ENCODE measurements around the gene PDK1. TPM values are rescaled to one million over a fixed set of nuclear protein-coding genes. Genes with fewer than 3 reads are reported as not detected.

The PDK1 gene
- total and polyA plus RNA-seq, 12 donors: 4.2 to 106 (median 48.4) TPM

DNA sequence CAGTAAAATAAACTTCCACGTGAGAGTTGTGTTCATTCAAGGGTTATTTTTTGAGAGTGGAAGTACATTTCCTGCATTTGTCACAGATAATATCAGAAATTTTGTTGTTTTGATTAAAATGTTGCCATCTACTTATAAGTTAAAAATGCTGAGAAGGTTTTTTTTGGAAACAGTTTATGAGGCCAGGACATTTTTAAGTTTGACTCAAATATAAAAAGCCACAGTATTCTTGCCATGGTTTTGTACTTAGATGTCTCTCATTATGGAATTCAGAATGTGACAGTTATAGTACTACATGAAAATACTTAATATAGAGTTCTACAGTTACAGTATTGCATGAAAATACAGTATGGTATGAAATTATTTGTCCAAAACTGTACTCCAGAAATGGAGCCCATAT lies 44.1 kb downstream of the PDK1 start:
- intact Hi-C loops (cut with DNase I): loop anchor here in 8 of 10 donors (5.0 to 10.0 kb wide), 6 partner anchors 72 to 335 kb away; no protein-coding TSS in a partner anchor
- Histone ChIP-seq H3K9me3 (no peaks in the 10 kb centered on the region), H3K4me3 (no peak overlapping the region), H3K27me3 (no peaks in the 10 kb centered on the region), H3K36me3 (peaks cover 0 to 70% (median 4%) of the 10 kb centered on the region in 9 donors), H3K4me1 (peaks cover 0 to 33% (median 9%) of the 10 kb centered on the region in 9 donors), H3K27ac (no peak overlapping the region)
- DNase-seq (no peak), ATAC-seq (no peak)
- TF ChIP-seq, protein P1, sequence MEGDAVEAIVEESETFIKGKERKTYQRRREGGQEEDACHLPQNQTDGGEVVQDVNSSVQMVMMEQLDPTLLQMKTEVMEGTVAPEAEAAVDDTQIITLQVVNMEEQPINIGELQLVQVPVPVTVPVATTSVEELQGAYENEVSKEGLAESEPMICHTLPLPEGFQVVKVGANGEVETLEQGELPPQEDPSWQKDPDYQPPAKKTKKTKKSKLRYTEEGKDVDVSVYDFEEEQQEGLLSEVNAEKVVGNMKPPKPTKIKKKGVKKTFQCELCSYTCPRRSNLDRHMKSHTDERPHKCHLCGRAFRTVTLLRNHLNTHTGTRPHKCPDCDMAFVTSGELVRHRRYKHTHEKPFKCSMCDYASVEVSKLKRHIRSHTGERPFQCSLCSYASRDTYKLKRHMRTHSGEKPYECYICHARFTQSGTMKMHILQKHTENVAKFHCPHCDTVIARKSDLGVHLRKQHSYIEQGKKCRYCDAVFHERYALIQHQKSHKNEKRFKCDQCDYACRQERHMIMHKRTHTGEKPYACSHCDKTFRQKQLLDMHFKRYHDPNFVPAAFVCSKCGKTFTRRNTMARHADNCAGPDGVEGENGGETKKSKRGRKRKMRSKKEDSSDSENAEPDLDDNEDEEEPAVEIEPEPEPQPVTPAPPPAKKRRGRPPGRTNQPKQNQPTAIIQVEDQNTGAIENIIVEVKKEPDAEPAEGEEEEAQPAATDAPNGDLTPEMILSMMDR (IDR thresholded peaks at IDR 0.05): no peak
- 38 to 71% methylated on average over 1 of the region's 1 CpG for WGBS, 2 donors

- Histone ChIP-seq H3K9me3 (no peaks in the 10 kb centered on the region), H3K4me3 (no peak overlapping the region), H3K27ac (no peak overlapping the region), H3K36me3 (peaks cover 0 to 63% (median 4%) of the 10 kb centered on the region in 9 donors), H3K4me1 (peaks cover 0 to 33% (median 9%) of the 10 kb centered on the region in 9 donors), H3K27me3 (no peaks in the 10 kb centered on the region)
- 50 to 54% methylated on average over 6 of the region's 6 CpGs for whole genome bisulfite sequencing, 2 donors
- DNase-seq (no peak), ATAC-seq (no peak)
- intact Hi-C loops (cut with DNase I): loop anchor here in 1 of 10 donors (5.0 kb wide), 1 partner anchor 82 kb away; no protein-coding TSS in a partner anchor
- TF ChIP-seq, protein P1 (IDR thresholded peaks at IDR 0.05): no peak
These were observed 44.7 kb downstream of the PDK1 start for GRCh38 chr2:172600557-172601008.

- intact Hi-C loops (cut with DNase I): no loop called here
- TF ChIP-seq, protein P1 (IDR thresholded peaks at IDR 0.05): no peak
- 81 to 85% methylated on average over 1 of the region's 1 CpG for WGBS, 2 donors
- H3K27ac ChIP-seq: no peak overlapping the region
- DNase-seq (no peak), ATAC-seq (no peak)
- peaks cover 0 to 4% (median 0%) of the 10 kb centered on the region in 9 donors for H3K4me1 ChIP-seq
- H3K4me3 ChIP-seq: no peak overlapping the region
- no peaks in the 10 kb centered on the region for H3K9me3 ChIP-seq
- no peaks in the 10 kb centered on the region for H3K27me3 ChIP-seq
- H3K36me3 ChIP-seq: peaks cover 0 to 68% (median 0%) of the 10 kb centered on the region in 9 donors
These were observed 50.4 kb downstream of the PDK1 start for GRCh38 chr2:172606285-172606684.

- DNase-seq: no peak
- no peak overlapping the region for H3K4me3 ChIP-seq
- H3K36me3 ChIP-seq: peaks cover 0 to 56% (median 0%) of the 10 kb centered on the region in 9 donors
- TF ChIP-seq, protein P1 (IDR thresholded peaks at IDR 0.05): no peak
- no peak overlapping the region for H3K27ac ChIP-seq
- no peaks in the 10 kb centered on the region for H3K9me3 ChIP-seq
- ATAC-seq: no peak
- WGBS, 2 donors: 94% methylated on average over 3 of the region's 3 CpGs
- H3K4me1 ChIP-seq: no peaks in the 10 kb centered on the region
- intact Hi-C loops (cut with DNase I): no loop called here
- H3K27me3 ChIP-seq: no peaks in the 10 kb centered on the region
These were observed 51.6 kb downstream of the PDK1 start for GRCh38 chr2:172607379-172607928.

All from heart right ventricle (tissue), 16 donors.